Spleen (tissue), 11 donors: ENCODE measurements around the gene RIMS4. TPM values are rescaled to one million over a fixed set of nuclear protein-coding genes. Genes with fewer than 3 reads are reported as not detected.

Source experiments
- DNase-seq: peaks from one replicate; pipeline ENCODE4 v3.0.0-alpha.2; 2020
- H3K27ac ChIP-seq, 8 donors: fragments of 200-600 bp; sonication (generic) in 7 of 8; 1 replicate in 4 of 8; 2 replicates in 4 of 8; pipeline versions ENCODE4 v1.5.0 to v1.8.0; 2016 to 2021; ENCODE audit warnings: inconsistent platforms in 4 of 8, mild to moderate bottlenecking in 4 of 8, moderate library complexity in 1 of 8
- H3K27me3 ChIP-seq, 7 donors: fragments of 200-600 bp; sonication (generic) in 6 of 7; replicated peaks in 1 of 7; 1 replicate in 4 of 7; 2 replicates in 3 of 7; pipeline versions ENCODE4 v1.5.0 to v1.8.0; 2016 to 2021; ENCODE audit warnings: inconsistent platforms in 3 of 7, mild to moderate bottlenecking in 1 of 7
- H3K36me3 ChIP-seq, 6 donors: fragments of 200-600 bp; sonication (generic) in 5 of 6; 1 replicate in 4 of 6; 2 replicates in 2 of 6; pipeline versions ENCODE4 v1.5.0 to v1.8.0; 2016 to 2021; ENCODE audit warnings: inconsistent platforms in 2 of 6
- H3K4me1 ChIP-seq, 6 donors: fragments of 200-600 bp; sonication (generic) in 5 of 6; 1 replicate in 3 of 6; 2 replicates in 3 of 6; pipeline versions ENCODE4 v1.5.0 to v1.8.0; 2016 to 2021; ENCODE audit warnings: inconsistent platforms in 3 of 6
- H3K4me3 ChIP-seq, 8 donors: fragments of 200-600 bp; sonication (generic) in 7 of 8; 1 replicate in 4 of 8; 2 replicates in 4 of 8; pipeline versions ENCODE4 v1.5.0 to v1.8.0; 2016 to 2021; ENCODE audit warnings: inconsistent platforms in 4 of 8, mild to moderate bottlenecking in 4 of 8, moderate library complexity in 2 of 8
- H3K9me3 ChIP-seq, 8 donors: fragments of 200-600 bp; sonication (generic) in 7 of 8; 1 replicate in 4 of 8; 2 replicates in 4 of 8; pipeline versions ENCODE4 v1.5.0 to v1.8.0; 2016 to 2021; ENCODE audit warnings: inconsistent platforms in 4 of 8
- CTCF ChIP-seq, 11 experiments: fragments of 200-600 bp in 7 of 11; fragments of 450-650 bp in 4 of 11; sonication (generic) in 4 of 11; IDR thresholded peaks in 8 of 11; conservative IDR thresholded peaks in 3 of 11; 1 replicate in 7 of 11; 2 replicates in 4 of 11; pipeline versions ENCODE4 v1.4.0 to v1.8.0; 2016 to 2021; ENCODE audit warnings: antibody characterized with exemption in 11 of 11, inconsistent platforms in 4 of 11, mild to moderate bottlenecking in 1 of 11
- POLR2A ChIP-seq, 3 donors: fragments of 450-650 bp; IDR thresholded peaks; one replicate each; pipeline ENCODE4 v1.5.1; 2017; ENCODE audit warnings: antibody characterized with exemption in 3 of 3, mild to moderate bottlenecking in 1 of 3
- POLR2AphosphoS5 ChIP-seq, 3 donors: sonication (generic); formaldehyde crosslinking; IDR thresholded peaks; one replicate each; pipeline ENCODE4 v1.5.1; 2017; ENCODE audit warnings: antibody characterized with exemption in 3 of 3
- WGBS, 5 donors: extraction: QIAGEN DNeasy Blood & Tissue Kit in 3 of 5; methylation state at CpG; one replicate each; pipeline versions ENCODE4 v1.1.5 to v1.1.7; 2013 to 2018; 5-methylcytosine and 5-hydroxymethylcytosine counted together
- intact Hi-C: fragments of 100-400 bp; cut with DNase I; formaldehyde crosslinking; loops from one replicate; pipeline ENCODE4 v1.15.0; 2023; ENCODE audit warnings: low total_unique reads
- polyA plus RNA-seq, 3 donors: library from polyadenylated mRNA; stranded (reverse); fragments of 200-250 nt; gene quantifications; one replicate each; pipeline ENCODE4 v1.2.1, GENCODE V29; 2013
- total RNA-seq, 7 donors: library from RNA; depleted of rRNA in 3 of 7; stranded (reverse); fragments of >200 nt in 3 of 7; fragmentation: NEBNext Ultra II Directional in 4 of 7; extraction: Animal tissue kit (Norgen Biotek cat#: 25700) in 4 of 7; gene quantifications; one replicate each; pipeline versions ENCODE4 v1.1.0 to v1.2.1, GENCODE V29; 2016 to 2021
- donor health status: healthy with polysubstance abuse.
- donor health status: DM: no; HTN: no; CAD: no; lungs with moderate emphysema.
- donor health status: DM: no; HTN: no; CAD: no.
- donor health status: Bipolar disorder and iron deficiency.
- donor health status: healthy.
- donor health status: DM: no; HTN: no; CAD: no.
- donor health status: DM: yes; HTN: yes; CAD: no.

The RIMS4 gene
- total and polyA plus RNA-seq, 10 donors: under 0.01 to 0.02 TPM; not detected in 8

GRCh38 chr20:44762466-44763140 lies 47.7 kb downstream of the RIMS4 start:
- DNase-seq: no peak
- Histone ChIP-seq H3K4me3 (no peak overlapping the region), H3K36me3 (no peaks in the 10 kb centered on the region), H3K4me1 (no peaks in the 10 kb centered on the region), H3K9me3 (no peaks in the 10 kb centered on the region), H3K27me3 (peaks cover 0 to 35% (median 0%) of the 10 kb centered on the region in 7 donors), H3K27ac (peak overlapping the region in 1 of 8 donors; percentile 15)
- TF ChIP-seq CTCF (IDR thresholded peaks at IDR 0.05 in 8 of 11, conservative IDR thresholded peaks at IDR 0.05 in 3 of 11): no peak
- no peak for TF ChIP-seq POLR2A (IDR thresholded peaks at IDR 0.05)
- no peak for TF ChIP-seq POLR2AphosphoS5 (IDR thresholded peaks at IDR 0.05)
- 64 to 74% (median 67%) methylated on average over 10 of the region's 10 CpGs for WGBS, 5 donors
- intact Hi-C loops: no loop called here

GRCh38 chr20:44761423-44761822 lies 48.9 kb downstream of the RIMS4 start:
- Histone ChIP-seq H3K9me3 (no peaks in the 10 kb centered on the region), H3K36me3 (no peaks in the 10 kb centered on the region), H3K27ac (no peak overlapping the region), H3K4me1 (no peaks in the 10 kb centered on the region), H3K27me3 (peaks cover 0 to 25% (median 0%) of the 10 kb centered on the region in 7 donors), H3K4me3 (no peak overlapping the region)
- TF ChIP-seq POLR2AphosphoS5 (IDR thresholded peaks at IDR 0.05) (no peak), POLR2A (IDR thresholded peaks at IDR 0.05) (no peak), CTCF (IDR thresholded peaks at IDR 0.05 in 8 of 11, conservative IDR thresholded peaks at IDR 0.05 in 3 of 11) (no peak)
- WGBS, 5 donors: 64 to 76% (median 70%) methylated on average over 3 of the region's 3 CpGs
- intact Hi-C loops: no loop called here
- no peak for DNase-seq

GRCh38 chr20:44759595-44759994 lies 50.8 kb downstream of the RIMS4 start:
- no peak overlapping the region for H3K4me3 ChIP-seq
- H3K9me3 ChIP-seq: no peaks in the 10 kb centered on the region
- H3K27me3 ChIP-seq: peaks cover 0 to 14% (median 0%) of the 10 kb centered on the region in 7 donors
- H3K27ac ChIP-seq: no peak overlapping the region
- intact Hi-C loops: no loop called here
- H3K36me3 ChIP-seq: no peaks in the 10 kb centered on the region
- no peak for TF ChIP-seq CTCF (IDR thresholded peaks at IDR 0.05 in 8 of 11, conservative IDR thresholded peaks at IDR 0.05 in 3 of 11)
- TF ChIP-seq POLR2A (IDR thresholded peaks at IDR 0.05): no peak
- no peak for TF ChIP-seq POLR2AphosphoS5 (IDR thresholded peaks at IDR 0.05)
- no peaks in the 10 kb centered on the region for H3K4me1 ChIP-seq
- DNase-seq: no peak
- WGBS, 5 donors: 88 to 100% (median 96%) methylated on average over 1 of the region's 1 CpG

- no peaks in the 10 kb centered on the region for H3K9me3 ChIP-seq
- H3K27me3 ChIP-seq: peaks cover 0 to 19% (median 1%) of the 10 kb centered on the region in 7 donors
- 33 to 45% (median 40%) methylated on average over 10 of the region's 10 CpGs for WGBS, 5 donors
- H3K4me1 ChIP-seq: no peaks in the 10 kb centered on the region
- no peaks in the 10 kb centered on the region for H3K36me3 ChIP-seq
- intact Hi-C loops: no loop called here
- no peak for DNase-seq
- no peak overlapping the region for H3K4me3 ChIP-seq
- TF ChIP-seq CTCF (IDR thresholded peaks at IDR 0.05 in 8 of 11, conservative IDR thresholded peaks at IDR 0.05 in 3 of 11) (no peak), POLR2AphosphoS5 (IDR thresholded peaks at IDR 0.05) (no peak), POLR2A (IDR thresholded peaks at IDR 0.05) (no peak)
- H3K27ac ChIP-seq: no peak overlapping the region
Measured at GRCh38 chr20:44758247-44759101, 51.9 kb downstream of the RIMS4 start.
